Measurements from ENCODE around the gene SBF2. TPM values are rescaled to one million over a fixed set of nuclear protein-coding genes. Genes with fewer than 3 reads are reported as not detected.

The SBF2 gene
- total and polyA plus RNA-seq, 9 of the 15 experiments (the other 6 are each of a cell fraction or from before 2014, with no cell fraction given) = 0.80 to 9.5 (median 5.0) TPM

- in situ Hi-C loops (cut with MboI) = no loop called here
- H4K20me1 ChIP-seq (replicated peaks; ENCODE audit: control insufficient read depth, insufficient read depth, low read length) = no peaks in the 10 kb centered on the region
- no peaks in the 10 kb centered on the region for H3K79me2 ChIP-seq (ENCODE audit: control insufficient read depth, insufficient read depth, low read length)
- no peaks in the 10 kb centered on the region for H3K36me3 ChIP-seq (ENCODE audit: control insufficient read depth, insufficient read depth, low read length)
- H3K4me2 ChIP-seq (ENCODE audit: insufficient read depth, low read length) = no peak overlapping the region
- no peak overlapping the region for H3K4me3 ChIP-seq
- no peaks in the 10 kb centered on the region; a peak in 1 of 5 replicates for H3K4me1 ChIP-seq (replicated peaks in 1 of 2; ENCODE audit: control insufficient read depth in 2 of 2, insufficient read depth in 2 of 2, low read length in 2 of 2)
- H3K9me3 ChIP-seq (replicated peaks; ENCODE audit: control insufficient read depth, insufficient read depth, low read depth, low read length) = no peaks in the 10 kb centered on the region
- intact Hi-C loops (cut with micrococcal nuclease) = no loop called here
- no peaks in the 10 kb centered on the region for H3K27me3 ChIP-seq (ENCODE audit: control insufficient read depth in 2 of 2, insufficient read depth in 2 of 2, low read length in 2 of 2)
- H3K27ac ChIP-seq (ENCODE audit: extremely low read depth, low read depth, low read length) = no peak overlapping the region
- POLR2A ChIA-PET = interaction anchor here (0.5 to 2.3 kb wide), 4 partner anchors 11 to 51 kb away, joined by 3 to 8 read pairs (median 3); no protein-coding TSS in a partner anchor
- WGBS (ENCODE audit: insufficient coverage, low coverage, missing lambda C conversion rate) = 3% methylated on average over 3 of the region's 3 CpGs
- H2AFZ ChIP-seq (ENCODE audit: low read depth, low read length) = no peak overlapping the region
- CTCF ChIA-PET (ENCODE audit: low intra/inter-chr PET ratio) = no interaction called here
- no peak for ATAC-seq
- DNase-seq (ENCODE audit: extremely low read depth in 1 of 4, low spot score in 3 of 4) = no peak
- FAIRE-seq = no peak
- no peak overlapping the region for H3K9ac ChIP-seq (ENCODE audit: insufficient read depth in 1 of 2, low read depth in 2 of 2, low read length in 2 of 2)
- H3K9me1 ChIP-seq (ENCODE audit: control insufficient read depth, insufficient read depth, low read length) = no peaks in the 10 kb centered on the region
- no TSS peak for BruUV-seq (replicated peaks)
- TF ChIP-seq RBBP5 (IDR thresholded peaks at IDR 0.05; ENCODE audit: borderline replicate concordance, insufficient read depth, low read length, poor library complexity, severe bottlenecking) (no peak), ELF4 (CRISPR knock-in tag; IDR thresholded peaks at IDR 0.05) (no peak), TSHZ1 (CRISPR knock-in tag; IDR thresholded peaks at IDR 0.05) (no peak), REST (IDR thresholded peaks at IDR 0.05; ENCODE audit: borderline replicate concordance) (peak; percentile 37; the same call in 1 of the 2 replicates), REST (CRISPR knock-in tag; IDR thresholded peaks at IDR 0.05; ENCODE audit: low read depth) (no peak)
These were observed 34.5 kb upstream of the SBF2 start for GRCh38 chr11:10328314-10329098.
